GM21526 (cell line): Measurements from ENCODE around the gene IQGAP2.

Experiments
- ATAC-seq: cut with Tn5 transposase; IDR thresholded peaks from one replicate; pipeline ENCODE4 v1.9.1; 2021; ENCODE audit warnings: moderate library complexity; ENCODE audit not compliant: unreplicated experiment, low FRiP score

Gene IQGAP2

GRCh38 chr5:76625087-76625815 lies 222.2 kb downstream of the IQGAP2 start:
- ATAC-seq = no peak

DNA sequence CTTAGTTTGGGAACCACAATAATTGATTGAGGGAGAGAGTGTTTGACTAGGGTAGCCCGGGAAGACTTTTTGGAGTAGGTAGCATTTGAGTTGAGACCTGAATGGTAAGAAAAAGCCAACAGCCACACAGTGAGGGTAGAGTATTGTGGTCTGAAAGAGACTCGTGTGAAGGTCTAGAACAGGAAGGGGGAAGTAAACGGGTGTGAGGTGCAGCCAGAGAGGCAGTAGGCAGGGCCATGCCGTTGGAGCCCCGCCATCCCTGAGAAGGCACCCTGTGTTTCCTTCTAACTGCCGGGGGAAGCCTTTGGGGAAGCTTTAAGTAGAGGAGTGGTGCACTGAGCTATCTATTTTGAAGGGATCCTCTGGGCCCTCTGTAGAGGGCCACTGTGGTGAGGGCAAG lies 223.7 kb downstream of the IQGAP2 start:
- no peak for ATAC-seq

GRCh38 chr5:76634661-76635060 lies 231.6 kb downstream of the IQGAP2 start:
- no peak for ATAC-seq

DNA sequence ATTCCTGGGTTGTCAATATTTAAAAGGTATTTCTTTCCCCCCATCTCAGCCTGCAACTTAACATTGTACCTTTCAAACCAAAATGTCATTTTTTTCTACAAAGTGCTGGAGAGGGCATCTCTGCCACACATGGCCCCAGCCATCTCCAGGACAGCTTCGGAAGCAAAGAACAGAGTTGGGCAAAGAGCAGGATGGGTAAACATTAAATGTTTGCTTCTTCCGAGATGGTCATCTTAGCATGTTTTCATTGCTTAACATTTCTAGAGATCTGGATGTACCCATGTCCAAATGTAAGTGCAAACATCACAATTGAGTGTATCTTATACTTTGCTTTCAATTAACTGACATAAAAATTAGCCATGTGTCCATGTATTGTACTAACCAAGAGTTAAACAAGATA lies 234.4 kb downstream of the IQGAP2 start:
- no peak for ATAC-seq

- ATAC-seq = no peak
Measured at GRCh38 chr5:76638479-76638878, 235.4 kb downstream of the IQGAP2 start.

DNA sequence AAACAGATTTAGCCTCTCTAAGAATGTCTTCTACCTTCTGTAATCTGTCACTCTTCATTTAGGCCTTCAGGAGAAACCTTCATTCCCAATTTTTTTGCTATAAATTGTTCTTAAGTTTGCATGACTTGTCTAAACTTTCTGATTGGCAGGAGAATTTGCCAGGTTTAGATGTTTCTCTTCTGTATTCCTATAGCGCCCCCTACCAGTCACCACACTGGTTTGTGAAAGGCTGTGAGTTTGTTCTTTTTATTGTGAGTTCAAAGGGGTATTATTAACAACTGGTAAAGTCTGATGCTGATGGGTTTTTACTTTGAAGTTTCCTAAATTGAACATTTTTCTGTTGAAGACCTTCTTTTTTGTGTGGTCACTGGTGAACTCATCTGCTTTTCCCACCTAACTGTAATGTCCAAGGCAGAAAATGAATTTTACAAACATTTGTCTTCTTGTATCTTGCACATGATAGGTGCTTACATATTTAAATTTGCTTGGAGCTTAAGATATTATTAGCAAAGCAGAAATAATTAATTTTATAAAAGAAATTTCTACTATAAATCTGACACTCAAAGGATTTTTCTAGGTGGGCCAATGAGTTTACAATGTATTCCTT lies 238.5 kb downstream of the IQGAP2 start:
- no peak for ATAC-seq

- no peak for ATAC-seq
Measured at GRCh38 chr5:76642390-76643040, 239.4 kb downstream of the IQGAP2 start.

- no peak for ATAC-seq
Measured at GRCh38 chr5:76643371-76643770, 240.3 kb downstream of the IQGAP2 start.

GRCh38 chr5:76649140-76649539 lies 246.1 kb downstream of the IQGAP2 start:
- no peak for ATAC-seq

DNA sequence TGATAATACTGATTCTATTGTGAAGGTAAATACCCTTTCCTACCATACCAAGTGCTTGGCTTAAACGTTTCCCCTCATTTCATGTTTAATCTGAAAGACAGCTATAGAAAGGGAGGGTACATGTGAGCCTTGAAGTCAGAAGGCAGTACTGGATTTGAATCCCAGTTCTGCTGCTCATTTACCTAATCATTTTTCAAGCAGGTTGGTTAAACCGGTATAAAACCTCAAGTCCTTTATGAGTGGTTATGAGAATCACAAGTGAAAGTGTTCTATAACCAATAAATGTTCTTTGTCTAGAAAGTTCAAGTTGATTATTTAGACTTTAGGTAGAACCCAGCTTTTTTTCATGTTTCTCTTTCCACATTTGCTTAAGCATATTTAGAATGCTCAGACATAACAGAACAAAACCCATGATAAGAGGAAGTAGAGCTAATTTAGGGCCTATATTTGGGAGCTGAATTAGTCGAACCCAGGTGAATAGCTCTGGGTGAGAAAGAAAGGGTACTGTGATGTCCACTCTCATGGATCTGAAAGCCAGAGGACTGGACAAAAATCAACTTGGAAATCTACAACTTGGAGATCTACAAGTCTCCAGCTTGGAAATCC lies 249.8 kb downstream of the IQGAP2 start:
- no peak for ATAC-seq

GRCh38 chr5:76657091-76657490 lies 254.0 kb downstream of the IQGAP2 start:
- no peak for ATAC-seq

GRCh38 chr5:76657683-76658311 lies 254.7 kb downstream of the IQGAP2 start:
- no peak for ATAC-seq

DNA sequence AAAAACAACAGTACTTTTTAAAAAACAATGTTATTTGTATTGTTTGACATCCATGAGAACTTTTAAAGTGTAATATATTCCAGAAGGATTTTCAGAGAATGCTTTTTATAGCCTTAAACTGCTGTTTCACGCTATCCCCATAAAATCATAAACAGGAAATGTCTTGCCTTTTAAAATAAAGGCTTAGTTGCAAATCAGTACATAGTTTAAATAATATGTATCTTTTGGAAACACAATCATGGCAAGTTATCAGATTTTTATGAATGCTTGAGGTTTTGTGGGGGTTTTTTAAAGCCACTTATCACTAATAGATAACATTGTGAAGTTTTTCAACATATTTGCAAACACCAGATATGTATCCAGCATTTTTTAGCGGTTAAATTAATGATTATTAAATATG lies 257.3 kb downstream of the IQGAP2 start:
- no peak for ATAC-seq

GRCh38 chr5:76662521-76662920 lies 259.4 kb downstream of the IQGAP2 start:
- ATAC-seq = no peak

- ATAC-seq = no peak
Measured at GRCh38 chr5:76663573-76663972, 260.5 kb downstream of the IQGAP2 start.

DNA sequence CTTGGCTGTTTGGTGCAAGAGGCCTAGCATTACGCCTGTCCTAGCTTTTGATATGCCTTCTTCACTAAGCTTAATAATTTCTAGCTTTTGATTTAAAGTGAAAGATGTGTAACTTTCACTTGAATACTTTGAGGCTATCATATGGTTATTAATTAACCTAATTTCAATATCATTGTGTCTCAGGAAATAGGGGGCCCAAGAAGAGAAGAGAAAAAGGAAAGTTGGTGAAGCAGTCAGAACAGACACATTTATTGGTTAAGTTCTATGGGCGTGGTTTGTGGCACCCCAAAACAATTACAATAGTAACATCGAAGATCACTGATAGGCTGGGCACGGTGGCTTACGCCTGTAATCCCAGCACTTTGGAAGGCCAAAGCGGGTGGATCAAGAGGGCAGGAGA lies 261.0 kb downstream of the IQGAP2 start:
- ATAC-seq = no peak

GRCh38 chr5:76667495-76667894 lies 264.4 kb downstream of the IQGAP2 start:
- ATAC-seq = no peak

DNA sequence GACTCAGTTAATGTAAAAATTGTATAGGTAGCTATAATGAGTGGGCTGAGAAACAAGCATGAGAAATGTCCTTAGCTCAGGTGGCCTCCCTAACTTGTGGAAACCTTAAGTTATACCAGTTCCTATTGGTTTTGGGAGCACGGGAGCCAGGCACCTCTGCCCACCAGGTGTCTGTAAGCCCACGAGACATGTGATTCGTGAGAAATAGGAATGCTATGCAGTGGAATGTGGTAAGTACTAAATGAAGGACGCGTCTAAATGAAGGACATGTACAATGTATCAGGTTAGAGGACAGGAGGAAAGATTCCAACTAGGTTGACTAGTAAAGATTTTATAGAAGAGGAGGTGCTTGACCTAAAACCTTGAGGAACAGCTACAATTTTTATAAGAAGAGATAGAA lies 266.2 kb downstream of the IQGAP2 start:
- no peak for ATAC-seq

DNA sequence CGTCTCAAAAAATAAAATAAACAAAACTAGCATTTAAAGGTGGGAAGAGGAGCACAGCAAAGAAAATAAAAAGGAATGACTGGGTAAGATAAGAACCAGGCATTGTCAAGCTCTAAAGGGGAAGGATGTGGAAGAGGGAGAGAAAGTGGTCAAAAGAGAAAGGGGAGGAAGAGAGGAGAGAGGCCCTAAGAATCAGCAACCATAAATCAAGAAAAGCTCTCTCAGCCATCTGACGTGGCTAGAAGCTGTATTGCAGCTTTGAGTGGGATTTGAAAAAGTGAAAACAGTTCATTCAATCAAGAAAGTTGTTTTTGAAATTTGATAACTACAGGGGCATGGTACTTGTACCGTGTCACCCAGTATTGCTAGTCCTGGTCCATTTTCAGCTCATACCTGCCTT lies 267.4 kb downstream of the IQGAP2 start:
- no peak for ATAC-seq

DNA sequence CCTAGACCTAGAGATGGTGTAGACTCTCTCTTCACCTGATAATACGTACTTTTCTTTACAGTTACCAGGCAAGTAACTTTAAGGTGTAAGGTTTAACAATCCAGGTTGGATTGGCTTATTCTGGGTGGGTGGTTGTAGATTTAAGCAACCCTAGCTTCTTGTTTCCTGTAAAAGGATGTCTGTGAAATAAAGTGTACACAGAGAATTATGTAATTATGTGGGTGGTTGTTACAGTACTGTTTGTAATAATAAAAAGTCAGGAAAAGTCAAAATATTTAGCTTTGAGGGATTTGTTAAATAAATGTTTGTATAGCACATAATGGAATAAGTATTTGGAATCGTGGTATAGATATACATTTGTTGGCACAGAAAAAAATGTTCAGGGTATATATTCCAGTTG lies 269.2 kb downstream of the IQGAP2 start:
- no peak for ATAC-seq

GRCh38 chr5:76673125-76673524 lies 270.0 kb downstream of the IQGAP2 start:
- no peak for ATAC-seq
